GM21367 (cell line): ENCODE measurements around the gene PLS1.

ENCODE experiments used
- ATAC-seq: cut with Tn5 transposase; IDR thresholded peaks from one replicate; pipeline ENCODE4 v1.9.1; 2021; ENCODE audit not compliant: unreplicated experiment

PLS1 gene

DNA sequence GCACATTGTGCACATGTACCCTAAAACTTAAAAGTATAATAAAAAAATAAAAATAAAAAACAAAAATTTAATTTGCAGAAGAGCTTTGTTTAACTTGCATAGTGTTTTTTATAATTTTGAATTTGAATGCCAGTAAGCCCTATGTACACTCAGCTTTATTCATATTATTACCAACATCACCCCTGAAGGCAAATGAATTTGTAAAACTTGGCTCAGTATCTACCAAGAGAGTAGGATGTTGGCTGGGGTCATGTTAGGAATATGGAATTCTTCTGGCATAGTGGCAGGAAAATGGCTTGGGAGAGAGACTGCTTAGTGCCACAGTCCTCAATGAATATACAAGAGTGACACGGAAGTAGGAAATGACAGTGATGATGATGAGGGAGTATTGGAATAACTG is 158.3 kb downstream of the PLS1 start:
- ATAC-seq: no peak
